ENCODE results near the gene SLC39A13.
A peak's percentile ranks its signal among the peaks of the same experiment; 100 is the strongest.
"Not testable (repeated sequence)": the region's sequence is repeated elsewhere in the genome, so short reads cannot be mapped to it uniquely, and the experiment has no call there.

Gene SLC39A13

DNA sequence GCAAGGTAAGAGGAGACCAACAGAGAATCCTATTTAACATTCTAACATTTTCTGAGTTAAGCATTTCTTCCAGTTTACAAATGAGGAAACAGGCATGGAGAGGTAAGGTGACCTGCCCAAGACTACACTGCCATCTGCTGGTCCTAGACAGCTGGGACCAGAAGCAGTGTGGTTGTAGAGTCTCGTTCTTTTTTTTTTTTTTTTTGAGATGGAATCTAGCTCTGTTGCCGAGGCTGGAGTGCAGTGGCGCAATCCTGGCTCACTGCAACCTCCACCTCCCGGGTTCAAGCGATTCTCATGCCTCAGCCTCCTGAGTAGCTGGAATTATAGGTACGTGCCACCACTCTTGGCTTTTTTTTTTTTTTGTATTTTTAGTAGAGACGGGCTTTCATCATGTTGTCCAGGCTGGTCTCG, 45.9 kb downstream of the SLC39A13 start:
- TF ChIP-seq, protein P1, sequence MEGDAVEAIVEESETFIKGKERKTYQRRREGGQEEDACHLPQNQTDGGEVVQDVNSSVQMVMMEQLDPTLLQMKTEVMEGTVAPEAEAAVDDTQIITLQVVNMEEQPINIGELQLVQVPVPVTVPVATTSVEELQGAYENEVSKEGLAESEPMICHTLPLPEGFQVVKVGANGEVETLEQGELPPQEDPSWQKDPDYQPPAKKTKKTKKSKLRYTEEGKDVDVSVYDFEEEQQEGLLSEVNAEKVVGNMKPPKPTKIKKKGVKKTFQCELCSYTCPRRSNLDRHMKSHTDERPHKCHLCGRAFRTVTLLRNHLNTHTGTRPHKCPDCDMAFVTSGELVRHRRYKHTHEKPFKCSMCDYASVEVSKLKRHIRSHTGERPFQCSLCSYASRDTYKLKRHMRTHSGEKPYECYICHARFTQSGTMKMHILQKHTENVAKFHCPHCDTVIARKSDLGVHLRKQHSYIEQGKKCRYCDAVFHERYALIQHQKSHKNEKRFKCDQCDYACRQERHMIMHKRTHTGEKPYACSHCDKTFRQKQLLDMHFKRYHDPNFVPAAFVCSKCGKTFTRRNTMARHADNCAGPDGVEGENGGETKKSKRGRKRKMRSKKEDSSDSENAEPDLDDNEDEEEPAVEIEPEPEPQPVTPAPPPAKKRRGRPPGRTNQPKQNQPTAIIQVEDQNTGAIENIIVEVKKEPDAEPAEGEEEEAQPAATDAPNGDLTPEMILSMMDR (IDR thresholded peaks at IDR 0.05) = peak; percentile 70
- not testable (repeated sequence) for H3K27ac ChIP-seq; DNase-seq (ENCODE audit: low spot score); H3K4me3 ChIP-seq

DNA sequence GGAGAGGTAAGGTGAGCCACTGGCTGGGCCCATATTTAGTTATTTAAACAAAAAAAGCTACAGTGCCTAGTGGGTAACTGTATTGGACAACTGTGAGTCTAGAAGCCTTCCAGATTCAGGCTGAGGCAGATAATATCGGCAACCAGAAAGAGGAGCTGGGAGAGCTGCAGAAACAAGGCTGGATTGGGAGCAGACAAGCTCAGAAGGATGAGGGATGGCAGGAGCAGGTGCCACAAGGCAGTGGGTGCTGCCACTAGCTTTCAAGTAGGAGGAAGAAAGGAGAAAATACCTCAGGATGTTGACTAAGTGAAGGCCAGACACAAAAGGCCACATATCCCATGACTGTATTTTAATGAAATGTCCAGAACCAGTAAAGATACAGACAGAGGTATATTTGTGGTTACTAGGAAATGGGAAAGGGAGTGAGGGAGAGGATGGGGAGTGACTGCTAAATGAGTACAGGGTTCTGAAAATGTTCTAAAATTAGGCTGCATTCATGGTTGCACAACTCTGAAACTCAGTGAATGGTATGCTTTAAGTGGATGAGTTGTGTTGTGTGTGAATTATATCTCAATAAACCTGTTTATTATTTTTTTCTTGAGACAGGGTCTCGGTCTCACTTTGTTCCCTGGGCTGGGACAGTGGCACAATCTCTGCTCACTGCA, 52.3 kb downstream of the SLC39A13 start:
- Histone ChIP-seq H3K4me3 (no peak overlapping the region), H3K27ac (no peak overlapping the region)
- no peak for DNase-seq (ENCODE audit: low spot score)
- TF ChIP-seq, protein P1 (IDR thresholded peaks at IDR 0.05) = no peak

DNA sequence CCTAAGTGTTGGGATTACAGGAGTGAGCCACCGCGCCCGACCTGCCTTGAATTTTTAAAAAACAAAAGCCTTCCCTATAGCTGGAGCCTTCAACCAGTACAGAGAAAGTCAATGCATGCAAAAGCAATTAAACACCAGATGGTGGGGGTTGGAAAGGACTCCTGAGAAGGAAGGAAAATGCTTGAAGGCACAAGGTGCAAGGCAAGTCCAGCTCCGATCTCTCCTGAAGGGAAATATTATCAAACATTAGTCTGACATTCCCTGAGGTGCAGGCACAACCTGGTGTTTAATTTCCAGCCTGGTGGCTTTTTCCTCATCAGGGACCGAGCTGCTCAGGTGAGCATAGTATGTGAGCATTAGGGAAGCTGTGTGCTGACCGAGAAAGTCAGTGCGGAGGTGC, 53.5 kb downstream of the SLC39A13 start:
- TF ChIP-seq, protein P1 (IDR thresholded peaks at IDR 0.05) = no peak
- Histone ChIP-seq H3K27ac (no peak overlapping the region), H3K4me3 (no peak overlapping the region)
- no peak for DNase-seq (ENCODE audit: low spot score)

DNA sequence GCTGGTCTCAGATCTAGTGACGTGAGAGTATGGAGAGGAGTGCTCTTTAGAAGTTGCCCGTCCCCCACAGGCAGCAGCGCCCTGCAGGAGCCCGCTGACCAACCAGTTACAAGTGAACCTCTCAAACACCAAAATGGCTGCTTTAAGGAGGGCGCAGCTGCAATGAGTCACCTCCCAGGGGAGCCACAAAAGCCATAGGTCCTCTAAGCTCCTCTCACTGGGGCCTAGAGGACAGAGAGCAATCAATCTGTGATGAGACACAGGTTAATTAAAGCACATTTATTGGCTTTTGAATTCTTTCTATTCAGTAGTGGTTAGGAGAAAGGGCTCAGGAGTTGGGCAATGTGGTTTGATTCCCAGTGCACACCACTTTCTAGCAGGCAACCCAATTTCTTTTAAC, 56.1 kb downstream of the SLC39A13 start:
- TF ChIP-seq, protein P1 (IDR thresholded peaks at IDR 0.05) = no peak

More for the DNA sequence above, 56.1 kb downstream of the SLC39A13 start:
- Histone ChIP-seq H3K27ac (peak overlapping the region in 1 of 2 donors; percentile 9), H3K4me3 (no peak overlapping the region)
- no peak for DNase-seq (ENCODE audit: low spot score)
